HCT116 (cell line): Measurements from ENCODE around the gene SEMA5B. TPM values are rescaled to one million over a fixed set of nuclear protein-coding genes. Genes with fewer than 3 reads are reported as not detected.

ENCODE experiments used
- ATAC-seq: fragments of 200-7000 bp; cut with Tn5 transposase; 2 replicates; pipeline ENCODE4 v1.9.1; 2020; ENCODE audit warnings: mild to moderate bottlenecking, moderate library complexity
- Bru-seq: library from RNA; stranded (reverse); fragments of 400-500 nt; gene quantifications from one replicate; lab custom pipeline; 2021; lab: Mats Ljungman, UMichigan
- BruChase-seq, 2 experiments: library from RNA; stranded (reverse); fragments of 400-500 nt; gene quantifications; one replicate each; lab custom pipeline; 2021; lab: Mats Ljungman, UMichigan
- BruUV-seq: library from RNA; stranded (reverse); fragments of 400-500 nt; replicated peaks from 2 replicates; lab custom pipeline; 2021; lab: Mats Ljungman, UMichigan
- CTCF ChIA-PET: fragments of 300-600 bp; sonication (Branson Sonifier 250); formaldehyde crosslinking; loops from one replicate; lab custom pipeline; 2021; ENCODE audit warnings: antibody characterized with exemption; lab: Charles Lee
- POLR2A ChIA-PET: fragments of 300-600, 350-600 bp; sonication (Branson Sonifier 250); formaldehyde crosslinking; loops from one replicate; lab custom pipeline; 2021; ENCODE audit warnings: antibody characterized with exemption; lab: Charles Lee
- RAD21 ChIA-PET, 2 experiments: fragments of 300-600 bp; sonication (Branson Sonifier 250); formaldehyde crosslinking; loops; one replicate each; lab custom pipeline; 2023; ENCODE audit warnings: low total read pairs in 2 of 2; ENCODE audit not compliant: uncharacterized antibody in 2 of 2, unreplicated experiment in 2 of 2, low non-redundant PET in 1 of 2; lab: Charles Lee
- DNase-seq: peaks from one replicate; pipeline ENCODE4 v3.0.0-alpha.2; 2010; ENCODE audit warnings: low read depth, low spot score
- H2AFZ ChIP-seq: fragments of 200-600 bp; shearing (Covaris generic), sonication (generic); 2 replicates; pipeline ENCODE4 v1.6.1; 2017; ENCODE audit warnings: low read depth, mixed run types, mixed read lengths, antibody characterized with exemption, low read length; ENCODE audit not compliant: poor library complexity, severe bottlenecking
- H3K27ac ChIP-seq: 2 replicates; pipeline ENCODE4 v1.5.1; 2012; ENCODE audit warnings: low read depth, low read length
- H3K27me3 ChIP-seq: fragments of 200-600 bp; sonication (generic); 2 replicates; pipeline ENCODE4 v1.6.1; 2016; ENCODE audit warnings: mixed run types, low read length, mixed read lengths; ENCODE audit not compliant: insufficient read depth
- H3K36me3 ChIP-seq, 2 experiments: fragments of 200-500 bp in 1 of 2; fragments of 200-600 bp in 1 of 2; sonication (Bioruptor generic) in 1 of 2; sonication (generic) in 1 of 2; 2 replicates each; pipeline versions ENCODE4 v1.5.1 to v1.6.1; 2014 to 2016; ENCODE audit warnings: low read length in 2 of 2, inconsistent platforms in 1 of 2, mixed read lengths in 1 of 2, mixed run types in 1 of 2; ENCODE audit not compliant: insufficient read depth in 2 of 2, control insufficient read depth in 1 of 2
- H3K4me1 ChIP-seq, 2 experiments: fragments of 200-600 bp in 1 of 2; sonication (generic) in 1 of 2; 2 replicates each; pipeline versions ENCODE4 v1.5.1 to v1.6.1; 2012 to 2017; ENCODE audit warnings: low read length in 2 of 2, inconsistent platforms in 1 of 2, mild to moderate bottlenecking in 1 of 2, mixed read lengths in 1 of 2, mixed run types in 1 of 2, moderate library complexity in 1 of 2; ENCODE audit not compliant: insufficient read depth in 2 of 2, control insufficient read depth in 1 of 2
- H3K4me2 ChIP-seq: fragments of 200-600 bp; sonication (generic); 2 replicates; pipeline ENCODE4 v1.6.1; 2017; ENCODE audit warnings: mixed run types, low read length, mixed read lengths
- H3K4me3 ChIP-seq, 2 experiments: fragments of 200-600 bp in 1 of 2; sonication (generic) in 1 of 2; replicated peaks in 1 of 2; 2 replicates each; pipeline ENCODE4 v1.5.1; 2011 to 2016; ENCODE audit warnings: low read length in 2 of 2, control low read depth in 1 of 2, low read depth in 1 of 2, mild to moderate bottlenecking in 1 of 2, mixed read lengths in 1 of 2, mixed run types in 1 of 2
- H3K79me2 ChIP-seq: fragments of 200-600 bp; sonication (generic); 2 replicates; pipeline ENCODE4 v1.6.1; 2017; ENCODE audit warnings: mild to moderate bottlenecking, mixed run types, low read length, moderate library complexity, mixed read lengths; ENCODE audit not compliant: insufficient read depth
- H3K9ac ChIP-seq: fragments of 200-600 bp; sonication (generic); 2 replicates; pipeline ENCODE4 v1.6.1; 2016; ENCODE audit warnings: low read length, mixed read lengths
- H3K9me2 ChIP-seq: fragments of 200-600 bp; sonication (generic), shearing (Covaris generic); 2 replicates; pipeline ENCODE4 v1.6.1; 2017; ENCODE audit warnings: mixed run types, mild to moderate bottlenecking, moderate library complexity; ENCODE audit not compliant: insufficient read depth
- H3K9me3 ChIP-seq, 2 experiments: fragments of 200-500 bp in 1 of 2; fragments of 200-600 bp in 1 of 2; sonication (Bioruptor generic) in 1 of 2; sonication (generic) in 1 of 2; 2 replicates each; pipeline ENCODE4 v1.6.1; 2014 to 2017; ENCODE audit warnings: low read length in 2 of 2, mixed read lengths in 2 of 2, inconsistent platforms in 1 of 2, low read depth in 1 of 2, mild to moderate bottlenecking in 1 of 2, mixed run types in 1 of 2, moderate library complexity in 1 of 2; ENCODE audit not compliant: control insufficient read depth in 1 of 2, insufficient read depth in 1 of 2
- H4K20me1 ChIP-seq: fragments of 200-600 bp; sonication (generic), shearing (Covaris generic); 2 replicates; pipeline ENCODE4 v1.6.1; 2017; ENCODE audit warnings: mixed run types, mild to moderate bottlenecking, moderate library complexity; ENCODE audit not compliant: insufficient read depth
- CTCF ChIP-seq, 3 experiments: fragments of 200-600 bp in 1 of 3; sonication (generic) in 1 of 3; IDR thresholded peaks in 2 of 3; conservative IDR thresholded peaks in 1 of 3; 2 replicates each; pipeline ENCODE4 v1.5.1; 2012 to 2017; ENCODE audit warnings: low read depth in 2 of 3, low read length in 2 of 3, antibody characterized with exemption in 1 of 3, borderline replicate concordance in 1 of 3, control low read depth in 1 of 3, mild to moderate bottlenecking in 1 of 3, mixed read lengths in 1 of 3, mixed run types in 1 of 3, moderate library complexity in 1 of 3; ENCODE audit not compliant: insufficient read depth in 1 of 3
- EZH2phosphoT487 ChIP-seq: fragments of 200-600 bp; IDR thresholded peaks from 2 replicates; pipeline ENCODE4 v1.6.1; 2018; ENCODE audit warnings: antibody characterized with exemption, borderline replicate concordance
- RAD21 ChIP-seq: IDR thresholded peaks from 2 replicates; pipeline ENCODE4 v1.6.1; 2012; ENCODE audit warnings: low read depth, mild to moderate bottlenecking
- intact Hi-C: fragments of 100-400 bp; cut with micrococcal nuclease; formaldehyde crosslinking; loops from 2 replicates; pipeline ENCODE4 v1.10.0; 2022
- long read RNA-seq: library from polyadenylated mRNA; unstranded; transcript quantifications from one replicate; pipeline ENCODE4 v2.0.0, GENCODE V29; 2021; ENCODE audit not compliant: unreplicated experiment
- polyA plus RNA-seq: library from polyadenylated mRNA; unstranded; fragments of >200 nt; gene quantifications from 2 replicates; pipeline ENCODE4 v1.2.1, GENCODE V29; 2012; ENCODE audit warnings: missing spikeins
- total RNA-seq: library from RNA; stranded (reverse); gene quantifications from one replicate; pipeline ENCODE4 v1.2.1, GENCODE V29; 2021; ENCODE audit not compliant: unreplicated experiment

The SEMA5B gene
- 0.15 TPM for total RNA-seq
- polyA plus RNA-seq: 0.07 and 0.09 TPM in 2 replicates
- Bru-seq, nascent RNA: percentile 11 among the genes with signal in this experiment
- BruChase-seq, experiment 1, labeled RNA remaining after a 6-hour chase: percentile 3 among the genes with signal in this experiment
- BruChase-seq, experiment 2, labeled RNA remaining after a 2-hour chase: percentile 10 among the genes with signal in this experiment
- long read RNA-seq: 0 reads

GRCh38 chr3:123027292-123028232 is at the start of gene SEMA5B:
TSS of gene SEMA5B (minus strand) at chr3:123027763. CDS start at chr3:122961263, 66,500 bp downstream.
- peak within 1 kb of the TSS; percentile 85 for H2AFZ ChIP-seq
- H3K9me3 ChIP-seq: no peaks in the 10 kb centered on the region
- peak within 1 kb of the TSS; percentile 27 for H3K9ac ChIP-seq
- peak within 1 kb of the TSS; percentile 40 to 58 for H3K4me3 ChIP-seq
- peak; percentile 79 for ATAC-seq
- H3K27me3 ChIP-seq: peaks cover 24% of the 10 kb centered on the region; the same call in 1 of the 2 replicates
- H3K36me3 ChIP-seq: no peaks in the 10 kb centered on the region
- no TSS peak for BruUV-seq
- no peaks in the 10 kb centered on the region for H3K9me2 ChIP-seq
- H3K79me2 ChIP-seq: no peaks in the 10 kb centered on the region
- no peak for DNase-seq
- intact Hi-C loops: loop anchor here (1.0 to 5.0 kb wide), 5 partner anchors 85 to 1480 kb away; partner anchors contain the start of gene POLQ
- peak within 1 kb of the TSS; percentile 84 for H3K4me2 ChIP-seq
- CTCF ChIA-PET: interaction anchor here (0.7 to 2.4 kb wide), 4 partner anchors 87 to 867 kb away, joined by 3 to 5 read pairs (median 4); no protein-coding TSS in a partner anchor
- H3K4me1 ChIP-seq: peaks cover 4 to 16% of the 10 kb centered on the region in 2 experiments; a peak in 3 of 4 replicates
- H3K27ac ChIP-seq: no peak within 1 kb of the TSS; the same call in 1 of the 2 replicates
- no peaks in the 10 kb centered on the region for H4K20me1 ChIP-seq
- RAD21 ChIA-PET: interaction anchor here in 1 of 2 experiments (0.6 kb wide), 2 partner anchors 232 to 269 kb away, joined by 3 to 7 read pairs; no protein-coding TSS in a partner anchor
- TF ChIP-seq RAD21 (peak; percentile 14; the same call in 1 of the 2 replicates), CTCF (IDR thresholded peaks at IDR 0.05 in 2 of 3, conservative IDR thresholded peaks at IDR 0.05 in 1 of 3; ENCODE audit: borderline replicate concordance in 1 of 3, insufficient read depth in 1 of 3, low read depth in 2 of 3, low read length in 2 of 3) (peak in 2 of 3 experiments; percentile 28 to 34; a peak in 3 of 6 replicates), EZH2phosphoT487 (no peak)
- POLR2A ChIA-PET: no interaction called here
